GM18867 (cell line): Measurements from ENCODE around the gene TRERF1.
A peak's percentile ranks its signal among the peaks of the same experiment; 100 is the strongest.
"Not testable (repeated sequence)": the region's sequence is repeated elsewhere in the genome, so short reads cannot be mapped to it uniquely, and the experiment has no call there.

Source experiments
- ATAC-seq: cut with Tn5 transposase; IDR thresholded peaks from one replicate; pipeline ENCODE4 v1.9.1; 2021; ENCODE audit warnings: mild to moderate bottlenecking, moderate library complexity; ENCODE audit not compliant: unreplicated experiment

The TRERF1 gene, protein sequence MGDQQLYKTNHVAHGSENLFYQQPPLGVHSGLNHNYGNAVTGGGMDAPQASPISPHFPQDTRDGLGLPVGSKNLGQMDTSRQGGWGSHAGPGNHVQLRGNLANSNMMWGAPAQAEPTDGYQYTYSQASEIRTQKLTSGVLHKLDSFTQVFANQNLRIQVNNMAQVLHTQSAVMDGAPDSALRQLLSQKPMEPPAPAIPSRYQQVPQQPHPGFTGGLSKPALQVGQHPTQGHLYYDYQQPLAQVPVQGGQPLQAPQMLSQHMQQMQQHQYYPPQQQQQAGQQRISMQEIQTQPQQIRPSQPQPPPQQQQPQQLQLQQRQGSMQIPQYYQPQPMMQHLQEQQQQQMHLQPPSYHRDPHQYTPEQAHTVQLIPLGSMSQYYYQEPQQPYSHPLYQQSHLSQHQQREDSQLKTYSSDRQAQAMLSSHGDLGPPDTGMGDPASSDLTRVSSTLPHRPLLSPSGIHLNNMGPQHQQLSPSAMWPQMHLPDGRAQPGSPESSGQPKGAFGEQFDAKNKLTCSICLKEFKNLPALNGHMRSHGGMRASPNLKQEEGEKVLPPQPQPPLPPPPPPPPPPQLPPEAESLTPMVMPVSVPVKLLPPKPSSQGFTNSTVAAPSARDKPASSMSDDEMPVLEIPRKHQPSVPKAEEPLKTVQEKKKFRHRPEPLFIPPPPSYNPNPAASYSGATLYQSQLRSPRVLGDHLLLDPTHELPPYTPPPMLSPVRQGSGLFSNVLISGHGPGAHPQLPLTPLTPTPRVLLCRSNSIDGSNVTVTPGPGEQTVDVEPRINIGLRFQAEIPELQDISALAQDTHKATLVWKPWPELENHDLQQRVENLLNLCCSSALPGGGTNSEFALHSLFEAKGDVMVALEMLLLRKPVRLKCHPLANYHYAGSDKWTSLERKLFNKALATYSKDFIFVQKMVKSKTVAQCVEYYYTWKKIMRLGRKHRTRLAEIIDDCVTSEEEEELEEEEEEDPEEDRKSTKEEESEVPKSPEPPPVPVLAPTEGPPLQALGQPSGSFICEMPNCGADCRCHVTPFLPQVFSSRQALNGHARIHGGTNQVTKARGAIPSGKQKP (N-terminal part only)

DNA sequence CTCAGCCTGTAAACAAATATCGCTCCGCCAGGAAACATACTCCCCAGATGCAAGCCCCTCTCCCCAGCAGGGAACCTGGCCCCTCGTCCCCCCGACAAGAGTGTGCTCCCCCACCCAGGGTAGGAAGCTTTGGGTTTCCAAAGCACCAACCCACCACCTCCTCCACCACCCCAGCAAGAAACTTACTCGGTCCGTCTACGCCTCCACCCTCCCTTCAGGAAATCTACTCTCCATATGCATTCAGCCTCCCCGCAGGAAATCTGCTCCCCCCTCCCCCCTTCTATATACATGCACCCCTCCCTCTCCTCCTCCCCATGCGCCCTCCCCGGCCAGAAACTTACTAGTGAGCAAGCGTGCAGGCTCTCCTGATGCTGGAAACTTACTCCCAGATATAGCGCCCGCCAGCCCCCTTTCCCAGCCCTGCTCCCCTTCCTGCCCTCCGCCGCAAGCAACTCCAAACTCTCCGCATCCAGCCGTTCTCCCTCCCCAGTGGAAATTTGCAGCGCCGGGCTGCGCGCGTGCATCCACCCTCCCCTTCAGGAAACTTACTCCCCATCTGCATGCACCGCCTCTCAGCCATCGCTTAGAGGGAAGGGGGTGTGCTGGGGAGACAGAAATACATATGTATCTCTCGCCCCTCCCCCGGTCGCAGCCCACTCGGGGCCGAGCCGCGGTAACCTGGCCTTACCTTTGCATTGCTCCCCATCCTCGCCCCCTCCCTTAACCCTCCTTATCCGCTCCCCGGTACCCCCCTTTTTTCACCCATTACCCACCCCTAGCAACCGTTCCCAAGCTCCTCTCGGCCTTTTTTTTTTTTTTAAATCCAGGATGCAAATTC lies at the start of gene TRERF1:
TSS of gene TRERF1 (minus strand) at position 594 of the 838 bp plus-strand sequence. CDS start 182,336 bp downstream, outside the sequence.
- peak; percentile 35 for ATAC-seq

DNA sequence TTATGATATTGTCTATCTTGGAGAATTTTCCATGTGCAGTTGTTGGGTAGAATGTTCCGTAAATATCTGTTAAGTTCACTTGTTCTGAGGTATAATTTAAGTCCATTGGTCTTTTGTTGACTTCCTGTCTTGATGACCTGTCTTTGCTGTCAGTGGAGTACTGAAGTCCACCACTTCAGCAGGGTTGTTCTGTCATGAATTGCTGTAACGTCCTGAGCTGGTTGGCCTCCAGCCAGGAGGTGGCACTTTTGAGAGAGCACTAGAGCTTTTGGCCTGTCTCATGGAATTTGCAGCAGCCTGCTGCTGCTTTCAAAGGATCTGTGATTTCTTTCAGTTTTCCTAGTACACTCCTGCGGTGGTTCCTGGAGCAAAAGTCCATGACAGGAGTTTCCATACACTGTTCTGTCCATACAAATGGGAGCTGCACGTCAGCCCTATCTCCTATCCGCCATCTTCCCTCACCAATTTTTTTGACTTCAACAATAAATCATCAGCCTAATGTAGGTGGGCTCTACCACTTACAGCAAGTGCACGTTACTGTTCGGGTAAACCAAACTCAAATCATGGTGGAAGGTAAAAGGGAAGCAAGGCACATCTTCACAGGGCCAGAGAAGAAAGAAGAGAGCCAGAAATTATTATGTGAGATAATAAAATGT lies 46.9 kb upstream of the TRERF1 start:
- ATAC-seq, result no peak

DNA sequence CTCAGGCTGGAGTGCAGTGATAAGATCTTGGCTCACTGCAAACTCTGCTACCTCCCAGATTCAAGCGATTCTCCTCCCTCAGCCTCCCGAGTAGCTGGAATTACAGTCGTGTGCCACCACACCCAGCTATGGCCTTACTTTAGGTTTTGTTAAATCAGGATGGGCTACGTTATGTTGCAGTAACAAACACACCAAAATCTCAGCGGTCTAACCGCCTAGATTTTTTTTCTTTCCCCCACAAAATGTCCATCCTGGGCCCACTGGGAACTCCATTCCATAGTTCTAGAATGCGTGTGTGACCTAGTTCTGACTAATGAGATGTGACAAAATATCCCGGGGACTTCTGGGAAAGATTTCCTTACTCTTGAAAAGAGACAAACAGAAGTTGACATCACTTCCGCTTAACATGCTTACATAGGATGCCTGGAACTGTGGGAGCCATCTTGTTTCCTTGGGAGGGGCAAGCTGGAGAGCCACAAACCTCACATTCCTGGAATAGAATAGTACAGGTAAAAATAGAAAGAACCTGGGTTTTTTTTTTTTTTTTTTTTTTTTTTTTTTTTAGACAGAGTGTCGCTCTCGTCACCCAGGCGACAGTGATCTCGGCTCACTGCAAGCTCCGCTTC lies 42.3 kb upstream of the TRERF1 start:
- no peak for ATAC-seq

DNA sequence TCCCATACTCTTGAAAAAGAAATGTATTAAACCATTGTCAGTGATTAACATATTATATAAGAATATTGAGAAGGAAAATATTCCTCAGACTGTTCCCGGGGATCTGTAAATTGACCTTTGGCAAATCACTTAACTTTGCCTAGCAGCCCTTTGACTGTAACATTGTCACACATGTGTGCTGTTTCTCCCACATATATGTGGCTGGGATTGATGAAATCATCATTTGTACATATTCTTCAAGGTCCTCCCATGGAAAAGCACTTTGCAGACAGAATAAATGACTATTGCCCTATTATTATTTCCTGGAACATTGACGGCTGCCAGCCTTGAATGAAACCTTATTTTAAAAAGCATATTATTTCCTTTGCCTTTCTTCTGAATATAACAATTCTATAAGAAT lies 36.4 kb upstream of the TRERF1 start:
- no peak for ATAC-seq

DNA sequence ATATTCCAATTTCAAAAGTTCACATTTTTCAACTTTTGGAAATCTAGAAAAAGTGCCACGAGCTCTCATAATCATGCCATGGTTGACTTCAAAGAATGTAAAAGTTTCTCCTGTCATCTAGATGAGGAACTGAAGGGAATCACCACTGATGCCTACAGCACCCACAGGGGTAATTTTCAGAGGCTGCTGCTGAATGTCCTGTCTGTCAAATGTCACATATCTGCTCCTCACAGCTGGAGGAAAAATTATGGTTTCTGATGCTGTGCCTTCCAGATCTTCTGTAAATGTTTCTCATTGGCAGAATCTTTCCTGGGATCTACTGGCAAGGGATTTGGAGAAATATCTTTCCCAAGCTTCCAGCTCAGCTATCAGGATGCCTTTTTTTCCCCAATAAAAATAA lies 32.5 kb upstream of the TRERF1 start:
- no peak for ATAC-seq

DNA sequence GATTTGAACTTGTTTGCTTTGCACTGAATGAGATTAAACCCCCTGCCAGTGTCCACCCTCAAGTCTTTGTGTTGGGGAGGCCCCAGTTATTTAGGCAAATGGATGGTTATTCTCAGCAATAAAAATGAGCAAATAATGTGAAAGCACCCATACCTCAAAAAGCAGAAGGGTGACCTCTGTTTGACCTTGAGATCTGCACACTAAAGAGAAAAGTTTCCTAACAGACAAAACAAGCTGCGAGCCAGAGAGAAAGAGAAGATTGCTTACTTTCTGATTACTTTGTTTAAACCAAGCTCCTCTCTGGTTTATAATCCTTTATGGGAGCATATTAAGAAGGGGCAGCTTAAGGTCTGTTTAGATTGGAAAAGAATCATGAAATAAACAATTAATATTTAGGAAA lies 30.4 kb upstream of the TRERF1 start:
- no peak for ATAC-seq

DNA sequence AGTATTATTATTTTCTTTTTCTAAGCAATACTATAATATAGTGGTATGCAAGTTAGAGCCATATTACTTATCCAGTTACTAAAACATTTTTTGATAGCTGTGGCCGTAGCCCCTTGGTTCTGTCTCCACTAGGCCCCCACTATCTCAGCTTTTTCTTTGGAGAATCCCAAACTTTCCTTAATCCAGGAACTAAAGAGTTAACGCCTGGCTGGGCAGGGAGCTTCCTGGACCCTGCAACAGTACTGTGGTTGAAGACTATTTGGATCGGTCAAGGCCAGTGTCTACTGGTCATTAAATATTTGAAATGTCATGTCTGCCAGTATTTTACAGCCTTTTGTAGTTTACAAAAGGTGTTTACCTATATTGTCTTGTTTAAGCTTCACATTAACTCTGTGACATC lies 20.0 kb upstream of the TRERF1 start:
- ATAC-seq, result no peak

DNA sequence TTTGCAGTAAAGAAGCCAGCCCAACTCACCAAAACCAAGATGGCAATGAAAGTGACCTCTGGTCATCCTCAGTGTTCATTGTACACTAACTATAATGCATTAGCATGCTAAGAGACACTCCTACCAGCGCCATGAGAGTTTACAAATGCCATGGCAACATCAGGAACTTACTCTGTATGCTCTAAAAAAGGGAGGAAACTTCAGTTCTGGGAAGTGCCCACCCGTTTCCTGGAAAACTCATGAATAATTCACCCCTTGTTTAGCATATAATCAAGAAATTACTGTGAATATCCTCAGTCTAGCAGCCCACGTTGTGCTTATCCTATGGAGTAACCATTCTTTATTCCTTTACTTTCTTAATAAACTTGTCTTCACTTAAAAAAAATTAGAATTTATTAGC lies 19.4 kb upstream of the TRERF1 start:
- no peak for ATAC-seq

DNA sequence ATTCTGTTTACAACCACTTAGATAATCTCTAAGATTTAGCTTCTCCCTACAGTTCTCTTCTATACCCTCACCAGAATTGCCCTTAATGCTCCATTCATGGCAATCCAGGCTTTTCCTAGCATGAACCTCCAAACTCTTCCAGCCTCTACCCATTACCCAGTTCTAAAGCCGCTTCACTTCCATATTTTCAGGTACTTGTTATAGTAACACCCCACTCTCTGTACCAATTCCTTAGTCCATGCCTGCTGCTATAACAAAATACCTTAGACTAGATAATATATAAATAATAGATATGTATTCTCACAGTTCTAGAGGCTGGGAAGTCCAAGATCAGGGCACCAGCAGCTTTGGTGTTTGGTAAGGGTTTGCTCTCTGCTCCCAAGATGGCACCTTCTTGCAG lies 16.5 kb upstream of the TRERF1 start:
- no peak for ATAC-seq

DNA sequence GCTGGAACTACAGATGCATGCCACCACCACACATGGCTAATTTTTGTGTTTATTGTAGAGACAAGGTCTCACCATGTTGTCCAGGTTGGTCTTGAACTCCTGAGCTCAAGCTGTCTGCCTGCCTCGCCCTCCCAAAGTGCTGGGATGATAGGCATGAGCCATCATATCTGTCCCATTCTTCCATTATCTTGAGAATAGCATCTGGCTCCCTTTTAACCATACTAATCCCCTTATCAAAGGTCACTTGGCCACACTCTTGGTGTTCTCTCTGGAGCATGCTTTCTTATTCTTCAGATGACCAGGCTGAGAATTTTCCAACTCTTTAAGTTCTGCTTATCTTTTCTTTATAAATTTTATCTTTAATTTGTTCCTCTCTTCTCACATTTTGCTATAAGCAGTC lies 15.9 kb upstream of the TRERF1 start:
- no peak for ATAC-seq

DNA sequence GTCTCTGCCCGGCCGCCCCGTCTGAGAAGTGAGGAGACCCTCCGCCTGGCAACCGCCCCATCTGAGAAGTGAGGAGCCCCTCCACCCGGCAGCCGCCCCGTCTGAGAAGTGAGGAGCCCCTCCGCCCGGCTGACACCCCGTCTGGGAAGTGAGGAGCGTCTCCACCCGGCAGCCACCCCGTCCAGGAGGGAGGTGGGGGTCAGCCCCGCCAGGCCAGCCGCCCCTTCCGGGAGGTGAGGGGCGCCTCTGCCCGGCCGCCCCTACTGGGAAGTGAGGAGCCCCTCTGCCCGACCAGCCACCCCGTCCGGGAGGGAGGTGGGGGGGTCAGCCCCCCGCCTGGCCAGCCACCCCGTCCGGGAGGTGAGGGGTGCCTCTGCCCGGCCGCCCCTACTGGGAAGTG lies 14.7 kb upstream of the TRERF1 start:
- ATAC-seq, result not testable (repeated sequence)

DNA sequence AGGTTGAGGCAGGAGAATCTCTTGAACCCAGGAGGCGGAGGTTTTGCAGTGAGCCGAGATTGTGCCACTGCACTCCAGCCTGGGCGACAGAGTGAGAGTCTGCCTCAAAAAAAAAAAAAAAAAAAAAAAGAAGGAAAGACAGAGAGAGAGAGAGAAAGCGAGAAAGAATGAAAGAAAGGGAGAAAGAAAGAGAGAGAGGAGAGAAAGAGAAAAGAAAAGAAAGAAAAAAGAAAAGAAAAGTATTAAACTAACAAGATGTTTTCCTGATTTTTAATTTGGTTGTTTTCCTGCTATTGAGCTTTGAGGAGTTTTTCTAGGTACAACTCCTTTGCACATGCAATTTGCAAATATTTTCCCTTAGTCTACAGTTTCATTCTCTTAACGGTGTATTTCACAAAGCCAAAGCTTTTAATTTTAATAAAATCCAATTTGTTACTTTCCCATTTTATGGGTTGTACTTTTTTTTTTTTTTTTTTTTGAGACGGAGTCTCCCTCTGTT lies 10.8 kb upstream of the TRERF1 start:
- no peak for ATAC-seq

DNA sequence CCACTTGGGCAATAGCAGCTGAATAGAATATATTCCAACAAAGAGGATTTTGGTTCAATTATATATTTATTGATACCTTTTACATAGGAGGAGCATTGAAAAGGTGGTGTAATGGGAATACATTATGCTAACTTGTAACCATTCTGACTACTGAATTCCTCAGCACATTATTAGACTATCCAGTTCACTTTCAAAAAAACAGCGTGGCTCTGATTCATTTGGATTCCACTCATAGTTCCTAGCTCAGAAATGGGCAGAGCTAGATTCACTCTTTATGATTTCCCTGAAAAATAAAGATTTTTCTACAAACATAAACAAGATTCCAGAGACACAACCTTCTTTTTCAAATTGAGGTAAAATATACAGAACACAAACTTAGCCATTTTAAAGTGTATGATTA lies 9.2 kb upstream of the TRERF1 start:
- ATAC-seq, result no peak

DNA sequence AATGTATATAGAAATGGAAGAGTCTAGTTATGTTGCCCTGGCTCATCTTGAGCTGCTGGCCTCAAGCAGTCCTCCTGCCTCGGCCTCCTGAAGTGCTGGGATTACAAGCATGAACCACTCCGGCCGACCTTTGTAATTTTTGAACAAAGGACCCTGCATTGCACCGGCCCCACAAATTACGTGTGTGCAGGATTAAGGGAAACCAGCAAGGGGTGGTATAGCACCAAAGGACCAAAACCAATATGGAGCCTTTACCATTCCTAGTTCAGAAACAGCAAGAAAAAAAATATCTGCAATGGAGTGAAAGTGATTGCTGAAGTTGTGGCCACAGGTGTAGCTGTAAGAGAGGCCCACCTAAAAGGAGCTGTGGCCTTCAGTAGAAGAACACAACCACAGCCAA lies 8.2 kb upstream of the TRERF1 start:
- ATAC-seq, result no peak

DNA sequence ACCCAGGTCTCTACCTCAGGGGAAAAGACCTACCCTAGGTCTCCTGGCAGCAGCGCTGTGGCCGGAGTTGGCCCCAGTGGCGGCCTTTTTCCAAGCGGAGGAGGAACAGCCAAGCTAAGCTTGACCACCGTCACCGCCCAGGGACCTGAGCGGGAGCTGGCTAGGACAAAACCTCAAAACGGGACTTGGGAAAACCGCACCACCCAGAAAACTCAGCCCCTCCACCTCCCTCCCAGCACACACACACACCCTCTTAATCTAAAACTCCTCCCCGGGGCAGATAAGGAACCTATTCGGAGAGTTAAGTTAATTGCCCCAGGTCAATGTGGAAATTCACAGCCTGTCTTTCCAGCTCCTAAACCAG lies 2.7 kb upstream of the TRERF1 start:
- no peak for ATAC-seq

DNA sequence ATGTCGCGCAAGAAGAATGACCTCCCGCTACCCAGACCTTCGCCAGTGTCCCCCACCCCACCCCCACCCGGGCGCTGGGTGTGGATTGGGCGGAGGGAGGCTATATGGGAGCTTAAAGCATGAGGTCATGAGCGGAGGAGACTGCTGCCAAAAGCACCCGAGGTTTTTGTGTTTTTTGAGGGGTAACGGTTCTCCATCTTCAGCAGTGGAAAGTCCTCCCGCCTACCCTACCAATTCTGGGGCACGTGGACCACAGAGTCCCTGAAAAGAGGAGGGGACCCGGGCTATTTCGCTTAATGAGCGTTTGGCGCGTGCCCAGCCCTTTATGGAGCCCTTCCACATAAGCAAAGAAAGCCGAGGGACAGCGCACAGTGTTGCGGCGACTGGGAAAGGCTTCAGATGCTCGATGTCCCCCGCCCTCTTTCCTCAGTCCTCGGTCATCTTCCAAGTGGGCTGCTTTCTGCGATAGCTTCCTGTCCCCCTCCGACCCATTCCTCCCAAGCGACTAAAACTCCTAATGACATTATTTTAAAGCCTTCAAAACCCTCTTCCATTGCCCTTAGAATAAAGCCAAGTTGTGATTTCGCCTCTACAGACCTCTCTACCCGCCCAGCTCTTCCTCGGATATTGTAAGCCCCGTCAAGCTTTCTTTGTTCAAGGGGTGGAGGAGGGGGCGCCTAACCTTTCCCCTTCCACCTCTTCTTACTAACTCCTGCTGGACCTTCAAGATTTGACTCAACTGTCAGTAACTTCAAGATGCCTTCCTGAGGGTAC lies 2.1 kb upstream of the TRERF1 start:
- ATAC-seq, result no peak

DNA sequence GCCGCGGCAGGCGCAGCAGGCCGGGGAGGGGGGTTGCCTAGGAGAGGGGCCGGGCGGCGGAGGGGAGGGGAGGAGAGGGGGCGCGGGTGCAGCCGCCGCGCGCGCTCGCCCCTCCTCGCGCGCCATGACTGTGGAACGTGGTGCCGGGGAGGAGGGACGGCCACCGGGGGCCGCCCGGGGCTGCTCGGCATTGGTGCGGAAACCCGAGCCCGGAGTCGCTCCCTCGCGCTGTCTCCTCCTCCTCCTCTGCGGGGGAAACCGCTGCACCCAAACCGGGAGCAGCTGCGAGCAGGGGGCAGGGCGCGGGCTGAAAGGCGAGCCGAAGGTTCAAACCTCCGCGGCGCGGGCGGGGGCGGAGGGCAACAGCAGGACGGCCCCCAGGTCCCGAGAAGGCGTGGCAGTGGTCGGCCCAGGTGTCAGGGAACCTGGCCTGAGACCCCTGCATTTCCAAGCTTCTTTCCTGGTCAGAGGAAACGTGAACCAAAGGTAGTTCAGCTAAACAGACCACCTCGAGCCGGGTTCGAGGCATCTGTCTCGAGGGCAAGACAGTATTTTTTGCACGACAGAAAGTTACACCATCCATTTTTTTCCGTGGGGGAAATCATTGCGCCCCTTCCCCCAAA lies 1.4 kb upstream of the TRERF1 start:
- peak; percentile 59 for ATAC-seq
